HG03342 (cell line): Measurements from ENCODE around the gene TTC12.

Experiments used
- ATAC-seq: cut with Tn5 transposase; IDR thresholded peaks from one replicate; pipeline ENCODE4 v1.9.1; 2021; ENCODE audit warnings: mild to moderate bottlenecking, moderate library complexity; ENCODE audit not compliant: unreplicated experiment

The TTC12 gene

DNA sequence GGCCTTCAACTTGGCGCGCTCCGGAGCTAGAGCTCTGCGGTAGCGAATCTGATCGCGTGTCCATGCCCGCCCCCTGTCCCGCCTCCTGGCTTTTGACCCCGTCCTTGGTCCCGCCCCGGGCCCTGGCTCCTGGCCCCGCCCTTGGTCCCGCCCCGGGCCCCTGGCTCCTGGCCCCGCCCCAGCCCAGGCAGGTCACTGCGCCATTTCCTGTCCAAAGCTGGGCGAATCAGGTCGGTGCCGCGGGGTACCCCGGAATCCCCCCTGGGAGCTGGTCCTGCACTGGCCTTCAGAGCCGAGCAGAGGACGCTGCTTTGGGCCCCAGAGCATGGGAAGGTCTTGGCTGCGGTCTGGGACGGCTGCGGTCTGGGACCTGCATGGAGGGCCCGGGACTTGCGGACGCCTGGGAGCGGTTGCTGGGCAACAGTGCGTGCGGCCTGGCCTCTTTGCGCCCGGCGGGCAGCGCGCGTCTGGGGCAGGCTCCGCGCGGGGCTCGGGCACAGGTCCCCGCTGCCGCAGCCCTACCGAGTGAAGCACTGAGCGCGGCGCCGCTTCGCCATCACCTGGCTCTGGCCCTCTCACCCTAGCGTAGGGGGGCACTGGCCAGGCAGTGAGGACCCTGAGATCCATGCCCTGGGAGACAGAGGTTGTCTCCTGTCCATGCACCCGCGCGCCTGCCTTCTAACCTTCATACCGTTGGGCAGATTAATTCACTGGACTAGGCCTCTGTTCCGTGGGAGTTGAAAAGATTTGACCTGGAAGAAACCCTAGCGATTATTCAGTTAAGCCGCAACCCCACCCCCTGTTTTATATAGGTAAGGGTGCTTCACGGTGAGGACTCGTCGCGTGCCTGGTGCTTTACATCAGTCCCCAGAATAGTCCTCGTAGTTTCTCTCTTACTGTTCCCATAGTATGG lies at the start of gene TTC12:
TSS of gene TTC12 (plus strand) at position 195 of the 913 bp plus-strand sequence. CDS start 1,675 bp downstream, outside the sequence.
- ATAC-seq, result peak; percentile 98

DNA sequence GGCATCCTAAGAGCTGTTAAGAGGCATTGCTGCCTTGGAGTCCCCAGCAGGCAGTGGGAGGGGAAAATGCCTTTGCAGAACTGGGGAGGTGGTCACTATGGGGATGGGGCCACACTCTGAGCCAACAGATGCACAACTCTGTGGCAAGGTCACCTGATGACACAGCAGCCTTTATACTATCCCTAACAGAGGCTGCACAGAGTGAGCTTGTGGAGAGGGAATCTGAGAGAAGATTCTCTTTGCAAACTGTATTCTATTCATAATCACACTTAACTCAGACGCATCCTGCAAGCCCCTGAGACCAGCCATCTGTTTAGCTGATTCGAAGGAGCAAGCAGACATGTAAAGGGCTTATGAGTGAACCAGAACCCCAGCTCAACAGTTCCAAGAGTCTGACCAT lies 49.0 kb upstream of the TTC12 start:
- no peak for ATAC-seq

DNA sequence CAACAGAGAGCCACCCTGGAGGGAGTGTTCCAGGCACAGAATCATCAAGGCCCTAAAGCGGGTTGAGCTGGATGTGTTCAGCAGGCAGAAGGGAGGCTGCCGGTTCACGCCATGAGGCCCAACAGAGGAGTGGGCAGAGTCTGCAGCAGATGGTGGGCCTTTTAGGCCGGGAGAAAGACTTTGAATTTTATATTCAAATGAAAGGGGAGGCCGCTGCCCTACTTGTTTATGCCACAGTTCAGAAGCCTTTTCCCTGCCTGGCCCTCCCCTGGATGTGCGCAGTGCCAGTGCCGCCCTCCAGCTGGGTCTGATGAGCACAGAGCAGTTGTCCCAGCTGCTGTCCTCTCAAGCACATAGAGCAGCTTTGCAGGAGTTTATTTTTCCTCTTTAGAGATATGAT lies 46.9 kb upstream of the TTC12 start:
- no peak for ATAC-seq

GRCh38 chr11:113269096-113269495 lies 45.3 kb upstream of the TTC12 start:
- ATAC-seq, result no peak

DNA sequence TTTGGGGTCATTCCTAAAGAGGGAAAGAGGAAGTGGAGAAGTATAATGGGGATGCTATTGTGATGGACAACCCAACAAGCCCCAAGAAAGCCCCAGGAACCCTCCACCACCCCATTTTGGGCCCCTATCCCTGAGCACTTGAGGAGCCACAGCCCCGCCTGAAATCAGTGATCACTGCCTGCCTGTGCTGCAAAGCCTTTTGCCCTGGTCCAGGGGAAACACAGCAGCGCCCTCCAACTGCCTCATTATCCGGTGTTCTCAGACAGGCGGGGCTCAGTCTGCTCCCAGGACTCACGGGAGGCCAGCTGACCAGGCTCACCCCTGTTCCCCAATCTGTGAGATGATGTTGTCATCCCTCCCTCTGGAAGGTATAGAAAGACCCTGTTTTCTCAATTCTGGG lies 44.7 kb upstream of the TTC12 start:
- no peak for ATAC-seq

DNA sequence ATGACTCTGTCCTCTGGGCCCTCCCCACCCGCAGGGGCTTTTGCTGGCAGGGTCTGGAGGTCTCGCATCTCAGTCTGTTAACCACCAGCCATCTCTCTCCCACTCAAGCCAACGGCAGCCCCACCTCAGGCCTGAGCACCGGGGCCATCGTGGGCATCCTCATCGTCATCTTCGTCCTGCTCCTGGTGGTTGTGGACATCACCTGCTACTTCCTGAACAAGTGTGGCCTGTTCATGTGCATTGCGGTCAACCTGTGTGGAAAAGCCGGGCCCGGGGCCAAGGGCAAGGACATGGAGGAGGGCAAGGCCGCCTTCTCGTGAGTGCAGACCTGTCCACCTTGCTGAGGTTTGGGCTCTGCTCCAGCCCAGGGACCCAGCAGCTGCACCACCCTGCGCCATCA lies 44.3 kb upstream of the TTC12 start:
- ATAC-seq, result no peak

- ATAC-seq, result no peak
Measured at GRCh38 chr11:113271551-113272245, 42.7 kb upstream of the TTC12 start.

DNA sequence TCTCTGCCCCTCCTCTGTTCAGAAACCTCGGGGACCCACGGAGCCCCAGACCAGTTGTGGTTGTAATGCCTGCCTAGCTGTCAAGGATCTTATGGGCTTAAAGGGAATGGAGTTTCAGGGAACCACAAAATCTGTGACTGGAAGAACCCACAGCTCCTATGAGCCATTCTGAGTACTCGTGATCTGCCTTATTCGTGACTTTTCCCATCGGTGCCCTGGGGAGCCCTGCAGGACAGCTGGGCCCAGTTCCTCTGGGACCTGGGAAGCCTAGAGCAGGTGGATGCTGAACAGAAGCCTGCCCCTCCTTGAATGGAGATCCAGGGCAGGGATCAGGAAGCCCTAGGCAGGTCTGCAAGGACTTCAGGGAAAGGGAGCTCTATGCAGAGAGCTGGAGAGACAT lies 42.1 kb upstream of the TTC12 start:
- no peak for ATAC-seq

DNA sequence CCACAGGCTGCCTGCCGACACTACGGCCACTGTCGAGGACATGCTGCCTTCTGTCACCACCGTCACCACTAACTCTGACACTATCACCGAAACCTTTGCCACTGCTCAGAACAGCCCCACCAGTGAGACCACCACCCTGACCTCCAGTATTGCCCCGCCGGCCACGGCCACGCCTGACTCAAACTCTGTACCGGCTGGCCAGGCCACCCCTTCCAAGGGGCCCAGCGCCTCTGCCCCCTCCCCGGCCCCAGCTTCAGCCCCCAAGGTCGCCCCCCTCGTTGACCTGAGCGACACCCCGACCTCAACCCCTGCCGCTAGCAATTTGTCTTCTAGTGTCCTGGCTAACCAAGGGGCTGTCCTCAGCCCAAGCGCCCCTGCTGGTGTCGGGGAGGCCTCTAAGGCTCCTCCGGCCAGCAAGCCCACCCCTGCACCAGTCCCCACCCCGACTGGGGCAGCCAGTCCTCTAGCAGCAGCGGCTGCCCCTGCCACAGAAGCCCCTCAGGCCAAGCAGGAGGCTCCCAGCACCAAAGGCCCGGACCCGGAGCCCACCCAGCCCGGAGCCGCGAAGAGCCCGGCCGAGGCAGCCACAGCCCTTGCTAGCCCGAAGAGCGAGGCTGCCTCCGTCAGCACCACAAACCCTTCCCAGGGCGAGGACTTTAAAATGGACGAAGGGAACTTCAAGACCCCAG lies 41.3 kb upstream of the TTC12 start:
- no peak for ATAC-seq

DNA sequence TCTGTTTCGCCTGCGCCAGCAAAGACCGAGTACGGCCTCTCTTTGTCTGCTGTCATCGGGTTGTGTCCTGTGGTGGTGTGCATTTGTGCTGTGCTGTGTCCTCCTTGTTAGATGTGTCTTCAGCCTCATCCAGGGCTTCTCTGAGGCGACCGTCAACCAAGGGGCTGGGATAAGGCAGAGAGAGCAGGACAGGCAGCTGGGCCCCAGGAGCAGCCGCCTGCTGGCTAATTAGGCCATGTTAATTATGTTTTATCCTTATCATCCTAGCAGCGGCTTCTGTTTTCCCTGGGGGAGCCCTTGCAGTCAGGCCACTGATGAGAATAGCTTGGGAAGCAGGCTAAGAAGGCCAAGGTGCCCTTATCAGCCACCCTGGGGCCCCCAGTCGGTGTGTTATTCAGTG lies 40.7 kb upstream of the TTC12 start:
- ATAC-seq, result no peak

DNA sequence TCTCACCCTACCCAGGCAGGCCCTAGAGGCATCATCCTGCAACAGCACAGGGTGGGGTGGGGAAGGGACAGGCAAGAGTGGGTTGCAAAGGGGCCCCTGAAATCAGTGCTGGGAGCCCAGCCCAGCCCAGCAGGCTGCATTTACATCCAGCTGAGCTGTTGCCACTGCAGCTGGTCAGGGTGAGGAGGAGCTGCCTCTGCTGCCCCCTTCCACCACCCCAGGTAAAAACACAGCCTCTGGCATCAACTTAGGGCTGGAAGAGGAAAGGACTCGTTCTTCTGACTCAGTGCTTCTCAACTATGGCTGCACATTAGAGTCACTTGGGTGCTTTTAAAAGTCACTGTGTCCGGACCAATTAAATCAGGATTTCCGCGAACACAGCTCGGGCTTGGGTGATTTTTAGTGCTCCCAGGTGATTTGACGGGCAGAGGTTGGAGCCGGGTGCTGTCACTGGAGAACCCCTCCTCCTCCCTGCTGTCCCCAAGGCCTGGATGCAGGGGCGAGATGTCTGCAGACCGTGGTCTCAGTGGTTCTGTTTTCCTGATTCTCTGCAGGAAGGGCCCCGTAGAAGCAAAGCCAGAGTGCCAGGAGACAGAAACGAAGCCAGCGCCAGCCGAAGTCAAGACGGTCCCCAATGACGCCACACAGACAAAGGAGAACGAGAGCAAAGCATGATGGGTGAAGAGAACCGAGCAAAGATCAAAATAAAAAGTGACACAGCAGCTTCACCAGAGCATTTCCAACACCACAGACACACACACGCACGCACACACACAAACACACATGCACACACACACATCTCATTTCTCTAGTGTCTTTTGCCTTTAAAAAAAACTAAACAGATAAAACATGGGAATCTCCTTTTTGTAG lies 39.4 kb upstream of the TTC12 start:
- ATAC-seq, result no peak

DNA sequence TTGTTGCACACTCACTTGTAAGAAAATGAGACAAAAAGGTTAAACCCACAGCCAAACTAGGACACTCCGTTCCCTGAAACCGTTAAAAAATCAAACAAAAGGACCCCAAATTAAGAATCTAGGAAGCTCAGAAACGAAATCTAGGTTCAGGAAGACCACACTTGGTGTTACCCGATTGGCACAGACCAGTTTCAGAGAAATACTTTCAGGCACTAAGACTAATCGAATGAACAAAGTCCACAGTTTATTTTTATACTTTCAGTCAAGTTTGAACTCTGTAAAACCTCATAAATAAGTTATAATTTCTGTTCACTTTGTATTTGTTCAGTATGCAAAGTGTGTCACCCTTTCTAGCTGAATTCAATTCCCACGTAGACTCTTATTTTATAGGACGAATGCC lies 38.8 kb upstream of the TTC12 start:
- no peak for ATAC-seq

- no peak for ATAC-seq
Measured at GRCh38 chr11:113276466-113276865, 37.9 kb upstream of the TTC12 start.

DNA sequence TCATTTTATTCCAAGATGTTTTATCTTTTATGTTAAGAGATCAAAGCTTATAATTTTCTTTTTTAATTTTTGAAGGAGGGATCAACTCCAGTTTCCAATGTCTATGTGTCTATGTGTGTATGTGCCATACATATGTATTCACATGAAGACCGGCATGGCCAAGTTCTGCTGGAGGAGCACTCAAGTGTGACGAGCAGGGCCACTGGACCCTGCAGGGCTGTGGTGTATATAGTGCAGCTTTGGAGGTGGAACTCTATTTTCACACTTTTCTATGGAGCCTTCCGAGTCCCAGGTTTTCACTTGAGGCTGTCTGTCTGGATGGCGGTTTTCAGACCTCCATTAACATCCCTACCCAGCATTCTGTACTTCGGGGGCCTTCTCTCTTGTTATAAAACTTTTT lies 36.5 kb upstream of the TTC12 start:
- no peak for ATAC-seq

DNA sequence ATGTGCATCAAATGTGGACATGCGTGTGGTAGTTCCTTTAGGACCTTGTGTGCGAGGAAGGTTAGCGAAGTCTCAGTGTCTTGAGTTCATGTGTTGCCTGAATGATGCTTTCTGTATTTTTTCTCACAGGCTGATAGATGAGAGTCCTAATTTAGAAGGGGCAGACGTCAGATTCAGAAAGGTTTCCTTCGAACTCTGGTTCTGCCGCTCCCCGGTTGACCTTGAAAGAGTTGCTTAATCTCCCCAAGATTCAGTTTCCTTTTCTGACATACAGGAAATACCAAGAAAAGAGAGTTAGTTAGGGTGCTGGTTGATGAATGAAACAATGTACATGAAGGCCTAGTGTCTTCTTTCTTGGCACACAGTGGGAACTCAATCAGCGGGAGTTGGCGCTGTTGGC lies 35.9 kb upstream of the TTC12 start:
- ATAC-seq, result no peak

DNA sequence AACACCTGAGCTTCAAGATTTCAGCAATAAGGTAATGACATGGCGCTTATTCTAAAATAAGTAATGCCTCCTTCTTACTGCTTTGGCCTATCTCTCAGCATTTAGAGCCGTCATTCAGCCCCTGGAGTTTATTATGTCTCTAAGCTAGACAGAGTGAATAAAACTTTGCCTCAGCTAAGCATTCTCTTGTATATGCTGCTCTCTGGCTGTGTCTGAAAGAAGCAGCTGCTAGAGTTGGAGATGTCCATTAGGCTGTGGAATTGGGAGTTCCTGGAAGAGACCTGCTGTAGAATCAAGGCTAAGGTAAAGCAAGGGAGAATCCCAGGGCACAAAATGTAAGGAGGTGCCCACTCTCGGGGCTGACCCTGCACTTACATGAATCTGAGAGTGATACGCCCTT lies 35.5 kb upstream of the TTC12 start:
- no peak for ATAC-seq

DNA sequence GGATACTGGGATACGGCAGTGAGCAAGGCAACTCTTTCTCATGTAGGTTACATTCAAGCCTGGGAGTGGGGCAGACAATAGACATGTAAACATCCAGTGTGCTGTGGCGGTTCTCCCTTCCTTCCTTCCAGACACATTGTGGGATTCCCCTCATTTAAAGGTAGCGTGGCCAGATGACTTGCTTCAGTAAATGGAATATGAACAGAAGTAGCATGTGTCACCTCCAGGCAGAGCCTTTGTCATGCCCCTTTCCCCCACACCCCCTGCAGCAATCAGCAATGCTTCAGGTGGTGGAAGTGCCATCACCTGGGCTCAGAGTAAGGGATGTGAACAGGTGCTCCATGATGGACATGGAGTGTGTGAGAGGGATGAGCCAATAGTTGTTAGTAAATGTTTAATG lies 34.8 kb upstream of the TTC12 start:
- ATAC-seq, result no peak

GRCh38 chr11:113281052-113281725 lies 33.2 kb upstream of the TTC12 start:
- no peak for ATAC-seq

- ATAC-seq, result no peak
Measured at GRCh38 chr11:113282898-113283437, 31.4 kb upstream of the TTC12 start.

- no peak for ATAC-seq
Measured at GRCh38 chr11:113283881-113284280, 30.5 kb upstream of the TTC12 start.
